Upper lobe of right lung (tissue), 1 donor: ENCODE data around the gene MPL. TPM values are rescaled to one million over a fixed set of nuclear protein-coding genes. Genes with fewer than 3 reads are reported as not detected.

Experiments used
- ATAC-seq: fragments of 200-7000 bp; cut with Tn5 transposase; one replicate; pipeline ENCODE4 v1.9.1; 2020; ENCODE audit warnings: mild to moderate bottlenecking, moderate library complexity
- DNase-seq: peaks from one replicate; pipeline ENCODE4 v3.0.0-alpha.2; 2020
- H3K27ac ChIP-seq: fragments of 200-600 bp; one replicate; pipeline ENCODE4 v1.8.0; 2022
- H3K27me3 ChIP-seq: fragments of 200-600 bp; one replicate; pipeline ENCODE4 v1.8.0; 2022; ENCODE audit warnings: mild to moderate bottlenecking
- H3K36me3 ChIP-seq: fragments of 200-600 bp; one replicate; pipeline ENCODE4 v1.8.0; 2022
- H3K4me1 ChIP-seq: fragments of 200-600 bp; one replicate; pipeline ENCODE4 v1.8.0; 2022
- H3K4me3 ChIP-seq: fragments of 200-600 bp; one replicate; pipeline ENCODE4 v1.8.0; 2022; ENCODE audit warnings: mild to moderate bottlenecking
- H3K9me3 ChIP-seq: fragments of 200-600 bp; one replicate; pipeline ENCODE4 v1.8.0; 2022
- CTCF ChIP-seq: fragments of 200-600 bp; IDR thresholded peaks from one replicate; pipeline ENCODE4 v1.8.0; 2022; ENCODE audit warnings: antibody characterized with exemption
- intact Hi-C: fragments of 100-400 bp; cut with DNase I; formaldehyde crosslinking; loops from one replicate; pipeline ENCODE4 v1.11.0; 2022
- total RNA-seq: library from RNA; stranded (reverse); fragmentation: NEBNext Ultra II Directional; extraction: Animal tissue kit (Norgen Biotek cat#: 25700); gene quantifications from one replicate; pipeline ENCODE4 v1.2.1, GENCODE V29; 2021
- donor health status: DM: no; HTN: yes; CAD: no; lungs with severe emphysema.

MPL gene
- total RNA-seq, 1 donor from 2014 or later: 0.61 TPM

GRCh38 chr1:43316738-43317520 lies 20.7 kb upstream of the MPL start:
- no peaks in the 10 kb centered on the region for H3K9me3 ChIP-seq
- peak; percentile 58 for DNase-seq

GRCh38 chr1:43317817-43318471 lies 19.7 kb upstream of the MPL start:
- Histone ChIP-seq H3K4me1 (peaks cover 4% of the 10 kb centered on the region), H3K36me3 (no peaks in the 10 kb centered on the region), H3K27ac (no peak overlapping the region), H3K9me3 (no peaks in the 10 kb centered on the region), H3K27me3 (no peaks in the 10 kb centered on the region), H3K4me3 (no peak overlapping the region)
- intact Hi-C loops: no loop called here
- TF ChIP-seq CTCF: no peak
- DNase-seq (peak; percentile 56), ATAC-seq (peak; percentile 8)

More at GRCh38 chr1:43316738-43317520, 20.7 kb upstream of the MPL start:
- intact Hi-C loops: no loop called here
- H3K4me3 ChIP-seq: no peak overlapping the region
- H3K27me3 ChIP-seq: no peaks in the 10 kb centered on the region
- H3K27ac ChIP-seq: no peak overlapping the region
- no peak for ATAC-seq
- H3K4me1 ChIP-seq: peaks cover 4% of the 10 kb centered on the region
- no peak for TF ChIP-seq CTCF
- H3K36me3 ChIP-seq: no peaks in the 10 kb centered on the region

- H3K27me3 ChIP-seq: no peaks in the 10 kb centered on the region
- DNase-seq: peak; percentile 21
- ATAC-seq: no peak
- intact Hi-C loops: no loop called here
- H3K36me3 ChIP-seq: no peaks in the 10 kb centered on the region
- TF ChIP-seq CTCF: no peak
- H3K27ac ChIP-seq: no peak overlapping the region
- peaks cover 4% of the 10 kb centered on the region for H3K4me1 ChIP-seq
- H3K9me3 ChIP-seq: no peaks in the 10 kb centered on the region
- no peak overlapping the region for H3K4me3 ChIP-seq
Observed at GRCh38 chr1:43318831-43319230, 18.8 kb upstream of the MPL start.

GRCh38 chr1:43319288-43319687 lies 18.3 kb upstream of the MPL start:
- H3K9me3 ChIP-seq: no peaks in the 10 kb centered on the region
- TF ChIP-seq CTCF: no peak
- no peak for ATAC-seq
- peak; percentile 41 for DNase-seq
- peaks cover 4% of the 10 kb centered on the region for H3K4me1 ChIP-seq
- no peaks in the 10 kb centered on the region for H3K27me3 ChIP-seq
- H3K27ac ChIP-seq: no peak overlapping the region
- H3K36me3 ChIP-seq: no peaks in the 10 kb centered on the region
- H3K4me3 ChIP-seq: no peak overlapping the region
- intact Hi-C loops: no loop called here

GRCh38 chr1:43319766-43320165 lies 17.9 kb upstream of the MPL start:
- ATAC-seq: peak; percentile 7
- no peak for TF ChIP-seq CTCF
- no peak overlapping the region for H3K4me3 ChIP-seq

More at GRCh38 chr1:43319766-43320165, 17.9 kb upstream of the MPL start:
- H3K9me3 ChIP-seq: no peaks in the 10 kb centered on the region
- DNase-seq: no peak
- intact Hi-C loops: no loop called here
- H3K27me3 ChIP-seq: no peaks in the 10 kb centered on the region
- H3K4me1 ChIP-seq: peaks cover 4% of the 10 kb centered on the region
- H3K36me3 ChIP-seq: no peaks in the 10 kb centered on the region
- no peak overlapping the region for H3K27ac ChIP-seq
